H1 (cell line): ENCODE results near the gene UBC. TPM values are rescaled to one million over a fixed set of nuclear protein-coding genes. Genes with fewer than 3 reads are reported as not detected.
A peak's percentile ranks its signal among the peaks of the same experiment; 100 is the strongest.

Experiments used
- ATF2 ChIP-seq: IDR thresholded peaks from 2 replicates; pipeline ENCODE4 v1.6.1; 2012; ENCODE audit warnings: low read length, inconsistent platforms
- BRCA1 ChIP-seq: IDR thresholded peaks from 2 replicates; pipeline ENCODE4 v1.6.1; 2012; ENCODE audit warnings: low read depth, low read length, improper control_type of control experiment
- CBX5 ChIP-seq: fragments of 300-800, 300-1000 bp; sonication (generic); IDR thresholded peaks from 2 replicates; pipeline ENCODE4 v1.7.1; 2016; ENCODE audit warnings: antibody characterized with exemption, low read length, low read depth
- CHD2 ChIP-seq: IDR thresholded peaks from 2 replicates; pipeline ENCODE4 v1.6.1; 2012; ENCODE audit warnings: low read length, improper control_type of control experiment
- MAFK ChIP-seq: IDR thresholded peaks from 2 replicates; pipeline ENCODE4 v1.6.1; 2012; ENCODE audit warnings: low read depth, mild to moderate bottlenecking, improper control_type of control experiment, low read length
- NRF1 ChIP-seq: IDR thresholded peaks from 2 replicates; pipeline ENCODE4 v1.6.1; 2011; ENCODE audit warnings: mild to moderate bottlenecking, low read depth, low read length, improper control_type of control experiment
- PHF8 ChIP-seq: fragments of 200-600 bp; sonication (generic); conservative IDR thresholded peaks from 2 replicates; pipeline ENCODE4 v1.7.1; 2012; ENCODE audit warnings: low read depth, mild to moderate bottlenecking, inconsistent platforms, low read length, moderate library complexity
- POLR2A ChIP-seq, 2 experiments: IDR thresholded peaks; 1 replicate in 1 of 2; 2 replicates in 1 of 2; pipeline ENCODE4 v1.6.1; 2011; ENCODE audit warnings: low read depth in 2 of 2, low read length in 2 of 2, mild to moderate bottlenecking in 2 of 2; ENCODE audit errors: control extremely low read depth in 1 of 2
- POLR2AphosphoS5 ChIP-seq: IDR thresholded peaks from 2 replicates; pipeline ENCODE4 v1.6.1; 2011; ENCODE audit warnings: low read depth, low read length
- polyA plus RNA-seq, 7 experiments: library from polyadenylated mRNA; depleted of rRNA in 3 of 7; stranded (reverse) in 5 of 7; unstranded in 2 of 7; fragments of >200 nt in 5 of 7; fragments of 200-250 nt in 2 of 7; gene quantifications; 1 replicate in 5 of 7; 2 replicates in 1 of 7; 4 replicates in 1 of 7; pipeline versions ENCODE4 v1.2.1 to v1.2.3, GENCODE V29; 2011 to 2013; ENCODE audit warnings: missing spikeins in 2 of 7, mixed read lengths in 2 of 7
- total RNA-seq: library from RNA; stranded (reverse); fragmentation: NEBNext Ultra II Directional; extraction: Animal tissue kit (Norgen Biotek cat#: 25700); gene quantifications from 2 replicates; pipeline ENCODE4 v1.2.1, GENCODE V29; 2021

Gene UBC
- total and polyA plus RNA-seq, 2 of the 8 experiments (the other 6 are each of a cell fraction or from before 2014, with no cell fraction given), result 559 to 749 TPM

- TF ChIP-seq POLR2A (IDR thresholded peaks at IDR 0.05; ENCODE audit: control extremely low read depth in 1 of 2, low read depth in 2 of 2, low read length in 2 of 2), result peak; percentile 78 to 97
- TF ChIP-seq BRCA1, result no peak
- TF ChIP-seq CHD2, result 0 out of 2 replicates have a peak, but pooled peaks have one; percentile 3
- TF ChIP-seq POLR2AphosphoS5, result peak; percentile 90
- peak; percentile 82; the same call in 1 of the 2 replicates for TF ChIP-seq ATF2
- TF ChIP-seq NRF1, result peak; percentile 22; the same call in 1 of the 2 replicates
- 0 out of 2 replicates have a peak, but pooled peaks have one; percentile 14 for TF ChIP-seq MAFK
- TF ChIP-seq PHF8, result 0 out of 2 replicates have a peak, but pooled peaks have one; percentile 13
- no peak for TF ChIP-seq CBX5
Observed at GRCh38 chr12:124910561-124911478, 3.6 kb downstream of the UBC start (continued).
